Measurements from ENCODE around the gene ERBB4.

GRCh38 chr2:212030709-212031108, 507.9 kb downstream of the ERBB4 start:
- no peak for TF ChIP-seq EP300 (IDR thresholded peaks at IDR 0.05)
- TF ChIP-seq CTCF (IDR thresholded peaks at IDR 0.05), result no peak
